ENCODE data around the gene CFI. TPM values are rescaled to one million over a fixed set of nuclear protein-coding genes. Genes with fewer than 3 reads are reported as not detected.
"Not testable (repeated sequence)": the region's sequence is repeated elsewhere in the genome, so short reads cannot be mapped to it uniquely, and the experiment has no call there.

CFI gene
- polyA plus RNA-seq, 4 donors = 6.5 to 43.7 (median 25.7) TPM

DNA sequence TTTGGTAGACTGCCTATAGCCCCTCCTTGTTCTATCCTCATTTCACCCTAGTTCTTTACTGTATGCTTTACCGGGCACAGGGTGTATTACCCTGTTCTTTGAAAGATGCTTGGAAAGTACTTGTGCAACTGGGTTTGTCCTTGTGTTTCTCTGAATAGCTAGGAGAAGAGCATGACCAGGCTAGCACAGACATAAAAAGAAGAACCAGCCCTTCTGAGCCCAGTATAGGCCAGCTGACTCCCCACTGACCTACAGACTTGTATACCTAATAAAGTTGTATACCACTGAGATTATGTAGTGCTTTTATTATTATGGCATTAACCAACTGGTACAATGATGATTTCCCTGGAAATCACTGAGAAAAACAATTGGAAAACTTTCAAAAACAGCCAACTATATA lies 15.0 kb downstream of the CFI start:
- Histone ChIP-seq H3K4me3 (ENCODE audit: low read depth in 1 of 3, low read length in 3 of 3) (no peak overlapping the region), H3K9me3 (ENCODE audit: control insufficient read depth in 2 of 2, insufficient read depth in 1 of 2, low read depth in 1 of 2, low read length in 1 of 2) (peaks cover 0 to 3% of the 10 kb centered on the region in 2 donors), H3K27ac (ENCODE audit: low read depth in 1 of 3, low read length in 2 of 3) (no peak overlapping the region), H3K4me1 (ENCODE audit: control insufficient read depth in 3 of 3, insufficient read depth in 2 of 3, low read depth in 1 of 3, low read length in 2 of 3) (no peaks in the 10 kb centered on the region), H3K36me3 (ENCODE audit: control insufficient read depth in 3 of 3, insufficient read depth in 2 of 3, low read depth in 1 of 3, low read length in 3 of 3) (no peaks in the 10 kb centered on the region), H3K27me3 (ENCODE audit: control insufficient read depth in 3 of 3, insufficient read depth in 3 of 3, low read length in 3 of 3) (no peaks in the 10 kb centered on the region)
- FAIRE-seq (no peak), DNase-seq (no peak)
- 83 to 97% (median 93%) methylated on average over 1 of the region's 1 CpG for WGBS, 3 donors

DNA sequence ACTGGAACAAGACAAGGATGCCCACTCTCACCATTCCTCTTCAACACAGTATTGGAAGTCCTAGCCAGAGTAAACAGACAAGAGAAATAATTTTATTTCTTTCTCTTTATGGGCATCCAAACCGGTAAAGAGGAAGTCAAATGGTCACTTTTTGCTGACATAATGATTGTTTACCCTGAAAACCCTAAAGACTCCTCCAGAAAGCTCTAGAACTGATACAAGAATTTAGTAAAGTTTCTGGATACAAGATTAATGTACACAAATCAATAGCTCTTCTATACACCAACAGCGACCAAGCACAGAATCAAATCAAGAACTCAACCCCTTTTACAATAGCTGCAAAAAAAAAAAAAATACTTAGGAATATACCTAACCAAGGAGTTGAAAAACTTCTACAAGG lies 19.7 kb downstream of the CFI start:
- H3K36me3 ChIP-seq (ENCODE audit: control insufficient read depth in 3 of 3, insufficient read depth in 2 of 3, low read depth in 1 of 3, low read length in 3 of 3); H3K27ac ChIP-seq (ENCODE audit: low read depth in 1 of 3, low read length in 2 of 3); H3K27me3 ChIP-seq (ENCODE audit: control insufficient read depth in 3 of 3, insufficient read depth in 3 of 3, low read length in 3 of 3); DNase-seq; FAIRE-seq; H3K4me1 ChIP-seq (ENCODE audit: control insufficient read depth in 3 of 3, insufficient read depth in 2 of 3, low read depth in 1 of 3, low read length in 2 of 3); H3K4me3 ChIP-seq (ENCODE audit: low read depth in 1 of 3, low read length in 3 of 3); H3K9me3 ChIP-seq (ENCODE audit: control insufficient read depth in 2 of 2, insufficient read depth in 1 of 2, low read depth in 1 of 2, low read length in 1 of 2): not testable (repeated sequence)
- 86 to 89% (median 88%) methylated on average over 2 of the region's 2 CpGs for WGBS, 3 donors

GRCh38 chr4:109764789-109765402 lies 36.9 kb downstream of the CFI start:
- H3K27me3 ChIP-seq (ENCODE audit: control insufficient read depth in 3 of 3, insufficient read depth in 3 of 3, low read length in 3 of 3) = no peaks in the 10 kb centered on the region
- H3K4me3 ChIP-seq (ENCODE audit: low read depth in 1 of 3, low read length in 3 of 3) = no peak overlapping the region
- WGBS, 3 donors = 56 to 67% (median 63%) methylated on average over 5 of the region's 5 CpGs
- DNase-seq = no peak
- no peaks in the 10 kb centered on the region for H3K4me1 ChIP-seq (ENCODE audit: control insufficient read depth in 3 of 3, insufficient read depth in 2 of 3, low read depth in 1 of 3, low read length in 2 of 3)
- H3K9me3 ChIP-seq (ENCODE audit: control insufficient read depth in 2 of 2, insufficient read depth in 1 of 2, low read depth in 1 of 2, low read length in 1 of 2) = no peaks in the 10 kb centered on the region
- no peak for FAIRE-seq
- peaks cover 0 to 8% (median 2%) of the 10 kb centered on the region in 3 donors for H3K36me3 ChIP-seq (ENCODE audit: control insufficient read depth in 3 of 3, insufficient read depth in 2 of 3, low read depth in 1 of 3, low read length in 3 of 3)
- H3K27ac ChIP-seq (ENCODE audit: low read depth in 1 of 3, low read length in 2 of 3) = no peak overlapping the region

- DNase-seq (no peak), FAIRE-seq (no peak)
- H3K27me3 ChIP-seq (ENCODE audit: control insufficient read depth in 3 of 3, insufficient read depth in 3 of 3, low read length in 3 of 3) = no peaks in the 10 kb centered on the region
- H3K36me3 ChIP-seq (ENCODE audit: control insufficient read depth in 3 of 3, insufficient read depth in 2 of 3, low read depth in 1 of 3, low read length in 3 of 3) = peaks cover 0 to 7% (median 2%) of the 10 kb centered on the region in 3 donors
- no peak overlapping the region for H3K4me3 ChIP-seq (ENCODE audit: low read depth in 1 of 3, low read length in 3 of 3)
- WGBS, 3 donors = 33 to 56% (median 51%) methylated on average over 2 of the region's 2 CpGs
- no peaks in the 10 kb centered on the region for H3K4me1 ChIP-seq (ENCODE audit: control insufficient read depth in 3 of 3, insufficient read depth in 2 of 3, low read depth in 1 of 3, low read length in 2 of 3)
- H3K9me3 ChIP-seq (ENCODE audit: control insufficient read depth in 2 of 2, insufficient read depth in 1 of 2, low read depth in 1 of 2, low read length in 1 of 2) = no peaks in the 10 kb centered on the region
- no peak overlapping the region for H3K27ac ChIP-seq (ENCODE audit: low read depth in 1 of 3, low read length in 2 of 3)
These were observed 37.4 kb downstream of the CFI start for GRCh38 chr4:109764376-109764775.

- no peak for FAIRE-seq
- Histone ChIP-seq H3K27ac (ENCODE audit: low read depth in 1 of 3, low read length in 2 of 3) (no peak overlapping the region), H3K27me3 (ENCODE audit: control insufficient read depth in 3 of 3, insufficient read depth in 3 of 3, low read length in 3 of 3) (no peaks in the 10 kb centered on the region), H3K9me3 (ENCODE audit: control insufficient read depth in 2 of 2, insufficient read depth in 1 of 2, low read depth in 1 of 2, low read length in 1 of 2) (no peaks in the 10 kb centered on the region), H3K4me1 (ENCODE audit: control insufficient read depth in 3 of 3, insufficient read depth in 2 of 3, low read depth in 1 of 3, low read length in 2 of 3) (no peaks in the 10 kb centered on the region), H3K4me3 (ENCODE audit: low read depth in 1 of 3, low read length in 3 of 3) (no peak overlapping the region), H3K36me3 (ENCODE audit: control insufficient read depth in 3 of 3, insufficient read depth in 2 of 3, low read depth in 1 of 3, low read length in 3 of 3) (peaks cover 0 to 8% (median 0%) of the 10 kb centered on the region in 3 donors)
- WGBS, 3 donors = 39 to 56% (median 47%) methylated on average over 2 of the region's 2 CpGs
- DNase-seq = no peak
These were observed 41.1 kb downstream of the CFI start for GRCh38 chr4:109760682-109761081.

- no peak overlapping the region for H3K27ac ChIP-seq (ENCODE audit: low read depth in 1 of 3, low read length in 2 of 3)
- FAIRE-seq = no peak
These were observed 46.1 kb downstream of the CFI start for GRCh38 chr4:109755656-109756055.

DNA sequence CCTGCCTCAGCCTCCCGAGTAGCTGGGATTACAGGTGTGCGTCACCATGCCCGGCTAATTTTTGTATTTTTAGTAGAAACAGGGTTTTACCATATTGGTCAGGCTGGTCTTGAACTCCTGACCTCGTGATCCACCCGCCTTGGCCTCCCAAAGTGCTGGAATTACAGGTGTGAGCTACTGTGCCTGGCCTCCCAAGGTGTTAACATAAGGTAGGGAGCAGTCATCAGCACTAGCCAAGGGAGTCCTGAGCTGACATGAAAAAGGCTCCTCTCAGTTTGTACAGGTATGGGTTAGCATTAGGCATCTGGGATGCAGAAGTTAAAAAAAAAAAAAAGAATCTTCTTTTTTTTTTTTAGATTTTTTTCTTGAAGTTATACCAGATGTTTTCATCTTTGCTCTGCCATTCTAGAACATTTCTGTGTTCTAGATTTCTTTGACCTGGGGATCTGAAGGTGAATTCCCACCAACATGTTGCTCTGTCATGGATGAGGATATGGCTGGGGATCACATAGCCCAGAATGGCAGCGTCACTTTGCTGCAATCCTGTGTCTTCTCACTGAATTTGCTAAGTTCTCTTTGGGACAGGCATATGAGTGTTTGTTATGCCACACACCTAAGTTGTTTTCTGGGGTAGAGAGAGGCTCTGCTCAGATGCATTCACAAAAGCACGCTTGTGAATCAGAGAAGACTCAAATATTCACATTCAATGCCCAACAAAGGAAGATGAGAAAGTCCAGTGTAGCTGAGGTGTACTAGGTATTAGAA lies 47.5 kb downstream of the CFI start:
- no peak overlapping the region for H3K27ac ChIP-seq (ENCODE audit: low read depth in 1 of 3, low read length in 2 of 3)
- no peak overlapping the region for H3K4me3 ChIP-seq (ENCODE audit: low read depth in 1 of 3, low read length in 3 of 3)
- H3K27me3 ChIP-seq (ENCODE audit: control insufficient read depth in 3 of 3, insufficient read depth in 3 of 3, low read length in 3 of 3) = no peaks in the 10 kb centered on the region
- DNase-seq (no peak), FAIRE-seq (no peak)
- WGBS, 3 donors = 81 to 87% (median 82%) methylated on average over 7 of the region's 7 CpGs
- peaks cover 0 to 4% (median 0%) of the 10 kb centered on the region in 3 donors for H3K36me3 ChIP-seq (ENCODE audit: control insufficient read depth in 3 of 3, insufficient read depth in 2 of 3, low read depth in 1 of 3, low read length in 3 of 3)
- no peaks in the 10 kb centered on the region for H3K4me1 ChIP-seq (ENCODE audit: control insufficient read depth in 3 of 3, insufficient read depth in 2 of 3, low read depth in 1 of 3, low read length in 2 of 3)
- H3K9me3 ChIP-seq (ENCODE audit: control insufficient read depth in 2 of 2, insufficient read depth in 1 of 2, low read depth in 1 of 2, low read length in 1 of 2) = no peaks in the 10 kb centered on the region

More at GRCh38 chr4:109755656-109756055, 46.1 kb downstream of the CFI start:
- H3K4me1 ChIP-seq (ENCODE audit: control insufficient read depth in 3 of 3, insufficient read depth in 2 of 3, low read depth in 1 of 3, low read length in 2 of 3) = no peaks in the 10 kb centered on the region
- 73 to 84% (median 74%) methylated on average over 3 of the region's 3 CpGs for WGBS, 3 donors
- H3K4me3 ChIP-seq (ENCODE audit: low read depth in 1 of 3, low read length in 3 of 3) = no peak overlapping the region
- H3K27me3 ChIP-seq (ENCODE audit: control insufficient read depth in 3 of 3, insufficient read depth in 3 of 3, low read length in 3 of 3) = no peaks in the 10 kb centered on the region
- peaks cover 0 to 6% (median 0%) of the 10 kb centered on the region in 3 donors for H3K36me3 ChIP-seq (ENCODE audit: control insufficient read depth in 3 of 3, insufficient read depth in 2 of 3, low read depth in 1 of 3, low read length in 3 of 3)
- no peaks in the 10 kb centered on the region for H3K9me3 ChIP-seq (ENCODE audit: control insufficient read depth in 2 of 2, insufficient read depth in 1 of 2, low read depth in 1 of 2, low read length in 1 of 2)
- DNase-seq = no peak

DNA sequence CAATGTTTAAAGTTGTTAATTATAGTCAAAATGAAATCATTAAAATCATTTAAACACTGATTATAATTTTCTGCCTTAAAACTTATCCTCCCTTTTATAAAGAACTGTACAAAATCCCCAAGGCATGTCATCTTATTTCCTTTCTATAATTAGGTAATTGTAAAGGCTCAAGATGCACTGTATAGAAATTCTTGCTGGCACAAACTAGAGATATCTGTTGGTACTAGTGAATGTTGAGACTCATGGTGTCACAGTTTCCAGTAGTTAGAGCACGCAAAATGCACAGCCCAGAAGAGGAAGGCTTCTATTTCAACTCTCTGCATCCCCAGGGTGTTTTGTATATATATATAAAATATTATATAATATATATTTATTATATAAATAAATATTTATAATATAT lies 49.3 kb downstream of the CFI start:
- H3K9me3 ChIP-seq (ENCODE audit: control insufficient read depth in 2 of 2, insufficient read depth in 1 of 2, low read depth in 1 of 2, low read length in 1 of 2) = no peaks in the 10 kb centered on the region
- DNase-seq = no peak
- H3K27me3 ChIP-seq (ENCODE audit: control insufficient read depth in 3 of 3, insufficient read depth in 3 of 3, low read length in 3 of 3) = no peaks in the 10 kb centered on the region
- H3K4me3 ChIP-seq (ENCODE audit: low read depth in 1 of 3, low read length in 3 of 3) = no peak overlapping the region
- WGBS, 3 donors = 0 to 63% (median 17%) methylated on average over 1 of the region's 1 CpG
- no peaks in the 10 kb centered on the region for H3K4me1 ChIP-seq (ENCODE audit: control insufficient read depth in 3 of 3, insufficient read depth in 2 of 3, low read depth in 1 of 3, low read length in 2 of 3)
- H3K27ac ChIP-seq (ENCODE audit: low read depth in 1 of 3, low read length in 2 of 3) = no peak overlapping the region
- no peak for FAIRE-seq
- H3K36me3 ChIP-seq (ENCODE audit: control insufficient read depth in 3 of 3, insufficient read depth in 2 of 3, low read depth in 1 of 3, low read length in 3 of 3) = peaks cover 0 to 2% (median 2%) of the 10 kb centered on the region in 3 donors
